Stimulated activated memory B cell treated with anti-CD40 and anti-IgM and Interleukin-4, amounts not matched to agents 10 μg/mL and 1 μg/mL and 100 μg/mL, for 72 hours (primary cell): Measurements from ENCODE around the gene COLEC11.
"Not testable (repeated sequence)": the region's sequence is repeated elsewhere in the genome, so short reads cannot be mapped to it uniquely, and the experiment has no call there.

Source experiments
- ATAC-seq: fragments of 150-1000 bp; cut with Tn5 transposase; 2 replicates; pipeline ENCODE4 v1.10.0; 2021
- H3K27ac Mint-ChIP-seq: one replicate; pipeline ENCODE4 v1.8.0; 2022; ENCODE audit warnings: mild to moderate bottlenecking, mixed read lengths
- H3K27me3 Mint-ChIP-seq: one replicate; pipeline ENCODE4 v1.8.0; 2022; ENCODE audit warnings: mixed read lengths
- H3K36me3 Mint-ChIP-seq: one replicate; pipeline ENCODE4 v1.8.0; 2022; ENCODE audit warnings: mixed read lengths
- H3K4me1 Mint-ChIP-seq: one replicate; pipeline ENCODE4 v1.8.0; 2022; ENCODE audit warnings: mixed read lengths
- H3K4me3 Mint-ChIP-seq: one replicate; pipeline ENCODE4 v1.8.0; 2022; ENCODE audit warnings: mild to moderate bottlenecking, moderate library complexity, mixed read lengths
- H3K9me3 Mint-ChIP-seq: one replicate; pipeline ENCODE4 v1.8.0; 2022; ENCODE audit warnings: mixed read lengths

Gene COLEC11

DNA sequence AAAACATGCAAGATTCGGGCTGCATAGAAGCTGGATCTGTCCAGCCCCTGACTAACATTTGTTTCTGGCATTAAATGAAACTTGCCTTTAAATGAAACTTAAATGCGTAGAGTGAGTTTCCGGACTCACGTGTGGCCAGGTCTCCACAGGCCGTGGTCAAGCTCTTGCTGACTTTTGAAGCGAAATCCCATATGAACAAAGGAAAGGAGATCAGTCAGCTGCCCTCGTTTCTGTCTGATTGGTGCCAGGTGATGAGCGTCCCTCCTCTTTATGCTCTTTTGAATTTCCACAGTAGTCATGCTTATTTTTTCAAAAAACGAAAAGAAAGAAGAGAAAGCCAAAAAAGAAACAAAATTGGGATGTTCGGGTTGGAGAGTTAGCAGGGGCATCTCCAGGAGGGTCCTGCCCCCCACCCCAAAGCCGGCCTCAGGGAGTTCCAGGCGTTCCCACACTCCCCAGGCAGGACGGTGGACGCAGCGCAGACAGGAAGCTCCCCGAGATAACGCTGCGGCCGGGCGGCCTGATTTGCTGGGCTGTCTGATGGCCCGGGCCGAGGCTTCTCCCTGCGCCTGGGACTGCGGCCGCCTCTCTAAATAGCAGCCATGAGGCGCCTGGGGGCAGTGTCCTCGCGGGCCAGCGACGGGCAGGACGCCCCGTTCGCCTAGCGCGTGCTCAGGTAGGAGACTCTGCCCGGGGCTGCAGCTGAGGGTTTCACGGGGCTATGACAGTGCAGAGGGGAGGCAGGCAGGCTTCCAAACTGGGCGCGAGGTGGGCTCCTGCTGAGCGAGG lies at the start of gene COLEC11:
Gene COLEC11 (plus strand): TSS at position 620 of the 789 bp plus-strand sequence. CDS start 9,229 bp downstream, outside the sequence.
- Mint-ChIP-seq H3K27ac (no peak within 1 kb of the TSS), H3K4me1 (peaks cover 29% of the 10 kb centered on the region), H3K27me3 (peaks cover 10% of the 10 kb centered on the region), H3K4me3 (no peak within 1 kb of the TSS), H3K9me3 (no peaks in the 10 kb centered on the region), H3K36me3 (peaks cover 22% of the 10 kb centered on the region)
- no peak for ATAC-seq

DNA sequence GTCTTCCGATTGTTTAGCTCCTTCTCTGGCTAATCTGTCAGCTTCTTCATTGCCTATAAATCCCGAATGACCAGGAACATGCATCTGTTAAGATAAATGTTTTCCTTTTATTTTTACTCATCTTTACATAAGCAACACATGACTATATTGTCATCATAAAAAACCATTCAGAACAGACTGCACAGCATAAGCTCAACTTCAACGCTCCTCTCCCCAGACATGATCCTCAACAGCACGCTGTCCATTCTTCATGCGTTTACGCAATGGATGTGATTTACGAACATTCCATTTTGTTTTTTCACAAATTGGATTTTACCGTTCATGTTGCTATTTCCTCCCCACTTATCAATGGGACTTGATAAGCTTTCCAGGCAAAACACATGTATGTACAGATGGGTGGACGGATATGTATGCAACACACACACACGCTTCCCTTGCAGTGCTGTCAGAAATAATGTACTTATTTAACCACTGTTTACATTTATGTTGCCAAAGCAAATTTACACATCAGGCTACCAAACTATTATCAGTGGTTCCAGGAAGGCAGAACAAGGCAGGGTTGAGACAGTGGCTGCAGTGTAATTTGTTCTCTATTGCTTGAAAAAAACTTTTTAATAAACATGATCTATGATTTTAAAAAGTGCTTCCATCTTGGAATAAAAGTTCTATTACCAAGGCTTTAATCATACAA lies 49.0 kb upstream of the COLEC11 start:
- H3K36me3 Mint-ChIP-seq: peaks cover 82% of the 10 kb centered on the region
- no peaks in the 10 kb centered on the region for H3K9me3 Mint-ChIP-seq
- H3K4me1 Mint-ChIP-seq: no peaks in the 10 kb centered on the region
- no peak overlapping the region for H3K27ac Mint-ChIP-seq
- H3K27me3 Mint-ChIP-seq: no peaks in the 10 kb centered on the region
- no peak overlapping the region for H3K4me3 Mint-ChIP-seq
- ATAC-seq: no peak

GRCh38 chr2:3547915-3548314 lies 47.0 kb upstream of the COLEC11 start:
- H3K27ac Mint-ChIP-seq: no peak overlapping the region

DNA sequence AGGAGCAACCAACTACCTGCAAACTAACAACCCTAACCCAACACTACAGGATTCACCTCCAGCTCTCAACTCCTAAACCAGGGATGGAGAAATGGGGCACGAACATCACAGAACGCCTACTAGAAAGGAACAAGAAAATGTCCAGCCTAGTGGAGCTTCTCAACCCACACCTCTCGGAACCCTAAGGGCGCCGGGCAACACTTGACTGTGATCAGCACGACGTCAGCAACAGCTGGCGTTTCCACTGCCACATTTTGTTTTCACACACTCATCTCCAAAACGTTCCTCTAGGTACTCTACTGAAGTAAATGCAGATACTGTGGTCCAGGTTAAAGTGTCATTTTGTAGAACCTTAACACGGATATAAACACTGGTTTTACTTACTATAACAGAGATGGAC lies 41.0 kb upstream of the COLEC11 start:
- Mint-ChIP-seq H3K9me3 (no peaks in the 10 kb centered on the region), H3K36me3 (peaks cover 50% of the 10 kb centered on the region), H3K4me3 (no peak overlapping the region), H3K27ac (no peak overlapping the region), H3K27me3 (no peaks in the 10 kb centered on the region), H3K4me1 (peaks cover 9% of the 10 kb centered on the region)
- no peak for ATAC-seq

More at GRCh38 chr2:3547915-3548314, 47.0 kb upstream of the COLEC11 start:
- no peaks in the 10 kb centered on the region for H3K27me3 Mint-ChIP-seq
- no peaks in the 10 kb centered on the region for H3K9me3 Mint-ChIP-seq
- ATAC-seq: no peak
- H3K4me1 Mint-ChIP-seq: no peaks in the 10 kb centered on the region
- no peak overlapping the region for H3K4me3 Mint-ChIP-seq
- H3K36me3 Mint-ChIP-seq: peaks cover 71% of the 10 kb centered on the region

- peaks cover 47% of the 10 kb centered on the region for H3K36me3 Mint-ChIP-seq
- H3K4me1 Mint-ChIP-seq: peaks cover 34% of the 10 kb centered on the region
- peak; percentile 44 for ATAC-seq
- H3K9me3 Mint-ChIP-seq: no peaks in the 10 kb centered on the region
- no peaks in the 10 kb centered on the region for H3K27me3 Mint-ChIP-seq
- peak overlapping the region; percentile 94 for H3K27ac Mint-ChIP-seq
- peak overlapping the region; percentile 87 for H3K4me3 Mint-ChIP-seq
These were observed 37.2 kb upstream of the COLEC11 start for GRCh38 chr2:3557639-3558204.

GRCh38 chr2:3558205-3559014 lies 36.5 kb upstream of the COLEC11 start, which contains the start of gene RNASEH1:
TSS of gene RNASEH1 (minus strand) at chr2:3558333. CDS start at chr2:3558260, 73 bp downstream.
- peak; percentile 99 for ATAC-seq
- peaks cover 48% of the 10 kb centered on the region for H3K36me3 Mint-ChIP-seq
- H3K4me1 Mint-ChIP-seq: peaks cover 41% of the 10 kb centered on the region
- H3K4me3 Mint-ChIP-seq: peak within 1 kb of the TSS; percentile 87
- no peaks in the 10 kb centered on the region for H3K27me3 Mint-ChIP-seq
- H3K27ac Mint-ChIP-seq: peak within 1 kb of the TSS; percentile 94
- H3K9me3 Mint-ChIP-seq: no peaks in the 10 kb centered on the region

DNA sequence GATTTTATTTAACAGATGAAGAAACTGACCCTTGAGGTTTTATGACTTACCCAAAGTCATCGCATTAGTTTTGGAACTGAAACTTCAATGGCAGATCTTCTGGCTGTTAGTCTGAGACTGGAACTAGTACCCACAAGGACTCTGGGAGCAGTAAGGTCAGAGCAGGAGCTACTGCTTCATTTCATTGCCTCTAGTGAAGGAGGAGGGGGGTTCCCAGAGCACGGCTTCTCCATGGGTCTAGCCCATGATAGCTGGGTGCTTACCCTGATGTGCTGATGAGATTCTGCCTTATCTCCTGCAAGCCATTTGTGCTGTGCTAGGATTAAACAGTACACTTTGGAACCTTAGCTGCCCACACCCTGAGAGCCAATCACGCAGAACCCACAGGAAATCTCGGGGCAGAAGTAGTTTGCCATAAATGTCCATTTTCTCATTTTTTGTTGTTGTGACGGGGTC lies 31.4 kb upstream of the COLEC11 start:
- no peaks in the 10 kb centered on the region for H3K9me3 Mint-ChIP-seq
- peak overlapping the region; percentile 77 for H3K4me3 Mint-ChIP-seq
- ATAC-seq: peak; percentile 77
- H3K36me3 Mint-ChIP-seq: peaks cover 22% of the 10 kb centered on the region
- peak overlapping the region; percentile 99 for H3K27ac Mint-ChIP-seq
- peaks cover 55% of the 10 kb centered on the region for H3K4me1 Mint-ChIP-seq
- no peaks in the 10 kb centered on the region for H3K27me3 Mint-ChIP-seq

DNA sequence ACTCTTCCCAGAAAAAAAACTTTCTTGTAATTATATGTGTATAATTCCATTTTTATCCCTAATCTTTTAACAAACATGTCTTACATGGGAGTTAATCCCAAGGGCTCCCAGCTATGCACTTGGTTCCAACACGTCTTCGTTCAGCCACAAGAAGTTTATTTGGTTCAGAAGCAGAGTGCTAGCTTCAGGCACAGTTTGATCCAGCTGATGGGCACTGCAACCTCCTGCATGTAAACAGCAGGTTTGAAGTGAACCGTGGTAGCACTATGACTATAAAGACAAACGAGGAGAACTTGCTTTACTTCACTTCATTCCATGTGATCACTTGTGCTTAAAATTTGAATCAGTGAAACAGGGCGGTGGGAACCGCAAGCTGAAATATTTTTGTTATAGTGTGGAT lies 29.8 kb upstream of the COLEC11 start:
- Mint-ChIP-seq H3K27ac (peak overlapping the region; percentile 99), H3K36me3 (peaks cover 16% of the 10 kb centered on the region), H3K9me3 (no peaks in the 10 kb centered on the region), H3K27me3 (no peaks in the 10 kb centered on the region), H3K4me3 (no peak overlapping the region), H3K4me1 (peaks cover 48% of the 10 kb centered on the region)
- ATAC-seq: no peak

DNA sequence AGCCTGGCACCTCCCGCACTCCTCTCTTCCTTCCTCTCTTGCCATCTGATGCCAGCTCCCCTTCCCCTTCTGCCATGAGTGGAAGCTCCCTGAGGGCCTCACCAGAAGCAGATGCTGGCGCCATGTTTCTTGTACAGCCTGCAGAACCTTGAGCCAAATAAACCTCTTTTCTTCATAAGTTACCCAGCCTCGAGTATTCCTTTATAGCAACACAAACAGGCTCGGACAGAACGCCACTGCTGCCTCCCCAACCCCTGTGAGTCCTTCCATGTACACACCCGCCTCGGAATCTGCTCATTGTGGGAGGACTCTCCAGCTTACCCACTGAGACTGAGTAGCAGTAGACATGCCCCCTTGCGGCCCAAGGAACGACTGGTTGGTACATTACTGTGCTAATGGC lies 28.1 kb upstream of the COLEC11 start:
- no peak overlapping the region for H3K27ac Mint-ChIP-seq
- H3K4me1 Mint-ChIP-seq: peaks cover 43% of the 10 kb centered on the region
- no peak for ATAC-seq
- H3K27me3 Mint-ChIP-seq: no peaks in the 10 kb centered on the region
- H3K9me3 Mint-ChIP-seq: no peaks in the 10 kb centered on the region
- H3K36me3 Mint-ChIP-seq: peaks cover 10% of the 10 kb centered on the region
- H3K4me3 Mint-ChIP-seq: no peak overlapping the region

- H3K27ac Mint-ChIP-seq, H3K4me3 Mint-ChIP-seq, H3K9me3 Mint-ChIP-seq, H3K27me3 Mint-ChIP-seq, ATAC-seq, H3K36me3 Mint-ChIP-seq: not testable (repeated sequence)
- H3K4me1 Mint-ChIP-seq: peaks cover 21% of the 10 kb centered on the region
These were observed 25.3 kb upstream of the COLEC11 start for GRCh38 chr2:3569656-3570055.

DNA sequence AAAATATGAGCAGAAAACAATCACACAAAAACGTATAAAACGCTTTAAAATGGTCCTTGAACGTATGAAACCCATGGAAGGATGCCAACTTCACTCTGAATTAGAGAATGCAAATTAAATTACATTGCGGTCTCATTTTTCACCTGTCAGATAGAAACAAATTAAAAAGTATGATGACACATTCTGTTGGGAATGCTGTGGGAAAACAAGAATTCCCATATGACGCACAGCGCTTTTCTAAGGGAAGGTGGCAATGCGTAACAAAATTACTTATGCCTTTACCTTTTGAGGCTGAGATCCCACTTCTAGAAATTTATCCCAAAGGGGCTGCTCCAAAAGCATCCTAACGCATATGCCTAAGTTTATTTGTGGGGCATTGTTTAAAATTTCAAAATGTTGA lies 23.6 kb upstream of the COLEC11 start:
- H3K4me1 Mint-ChIP-seq: peaks cover 20% of the 10 kb centered on the region
- H3K36me3 Mint-ChIP-seq: peaks cover 7% of the 10 kb centered on the region
- H3K4me3 Mint-ChIP-seq: no peak overlapping the region
- H3K27me3 Mint-ChIP-seq: no peaks in the 10 kb centered on the region
- no peak for ATAC-seq
- H3K9me3 Mint-ChIP-seq: no peaks in the 10 kb centered on the region
- no peak overlapping the region for H3K27ac Mint-ChIP-seq

GRCh38 chr2:3572620-3573019 lies 22.3 kb upstream of the COLEC11 start:
- H3K9me3 Mint-ChIP-seq: no peaks in the 10 kb centered on the region
- H3K36me3 Mint-ChIP-seq: peaks cover 20% of the 10 kb centered on the region
- no peak for ATAC-seq
- no peak overlapping the region for H3K4me3 Mint-ChIP-seq
- H3K4me1 Mint-ChIP-seq: peaks cover 34% of the 10 kb centered on the region
- H3K27ac Mint-ChIP-seq: no peak overlapping the region
- H3K27me3 Mint-ChIP-seq: no peaks in the 10 kb centered on the region

GRCh38 chr2:3574155-3574554 lies 20.8 kb upstream of the COLEC11 start:
- H3K27ac Mint-ChIP-seq: peak overlapping the region; percentile 94
- peaks cover 49% of the 10 kb centered on the region for H3K4me1 Mint-ChIP-seq
- peak overlapping the region; percentile 93 for H3K4me3 Mint-ChIP-seq
- peaks cover 36% of the 10 kb centered on the region for H3K36me3 Mint-ChIP-seq
- no peaks in the 10 kb centered on the region for H3K27me3 Mint-ChIP-seq
- no peak for ATAC-seq
- H3K9me3 Mint-ChIP-seq: no peaks in the 10 kb centered on the region

DNA sequence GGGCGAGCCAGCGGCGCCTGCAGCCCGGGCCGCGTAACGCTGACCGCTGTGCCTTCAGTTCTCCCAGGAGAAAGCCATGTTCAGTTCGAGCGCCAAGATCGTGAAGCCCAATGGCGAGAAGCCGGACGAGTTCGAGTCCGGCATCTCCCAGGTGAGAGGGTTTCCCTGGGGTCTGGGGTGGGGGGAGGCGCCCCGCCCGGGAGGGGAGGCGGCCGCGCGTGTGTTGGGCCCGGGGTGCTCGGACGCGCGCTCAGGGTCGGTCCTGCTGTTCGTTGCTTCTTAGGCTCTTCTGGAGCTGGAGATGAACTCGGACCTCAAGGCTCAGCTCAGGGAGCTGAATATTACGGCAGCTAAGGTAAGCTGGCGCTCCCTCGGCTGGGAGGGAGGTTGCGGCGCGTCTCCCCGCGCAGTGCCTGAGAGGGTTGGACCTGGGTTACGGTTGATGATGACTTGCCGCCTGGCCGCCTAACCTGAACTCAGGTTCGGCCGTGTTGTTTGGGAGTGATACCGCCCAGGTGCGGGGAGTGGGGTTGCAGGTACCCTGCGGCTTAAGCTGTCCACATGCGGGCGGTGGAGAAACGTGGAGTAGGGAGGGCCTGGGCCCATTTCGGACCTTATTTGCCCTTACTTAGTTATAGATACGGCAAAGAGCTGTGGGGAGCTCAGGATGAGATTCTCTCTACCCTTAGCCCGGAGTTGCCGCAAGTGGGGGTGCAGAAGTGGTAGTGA lies 19.2 kb upstream of the COLEC11 start:
- Mint-ChIP-seq H3K27me3 (no peaks in the 10 kb centered on the region), H3K36me3 (peaks cover 51% of the 10 kb centered on the region), H3K4me3 (peak overlapping the region; percentile 93), H3K27ac (peak overlapping the region; percentile 94), H3K9me3 (no peaks in the 10 kb centered on the region), H3K4me1 (peaks cover 55% of the 10 kb centered on the region)
- ATAC-seq: peak; percentile 62
